Left lung (tissue), 10 donors: ENCODE measurements around the gene SUMO3. TPM values are rescaled to one million over a fixed set of nuclear protein-coding genes. Genes with fewer than 3 reads are reported as not detected.
A peak's percentile ranks its signal among the peaks of the same experiment; 100 is the strongest.

ENCODE experiments used
- ATAC-seq: fragments of 200-7000 bp; cut with Tn5 transposase; one replicate; pipeline ENCODE4 v1.9.1; 2020; ENCODE audit warnings: moderate library complexity
- DNase-seq, 4 donors: peaks; one replicate each; pipeline ENCODE4 v3.0.0-alpha.2; 2013 to 2020
- H3K27ac ChIP-seq, 2 donors: fragments of 200-600 bp; sonication (generic) in 1 of 2; one replicate each; pipeline versions ENCODE4 v1.5.0 to v1.8.0; 2020 to 2021
- H3K27me3 ChIP-seq, 2 donors: fragments of 200-600 bp; sonication (generic) in 1 of 2; one replicate each; pipeline versions ENCODE4 v1.5.0 to v1.8.0; 2020 to 2021
- H3K36me3 ChIP-seq, 2 donors: fragments of 200-600 bp; sonication (generic) in 1 of 2; one replicate each; pipeline versions ENCODE4 v1.5.0 to v1.8.0; 2020 to 2021
- H3K4me1 ChIP-seq, 2 donors: fragments of 200-600 bp; one replicate each; pipeline ENCODE4 v1.8.0; 2021
- H3K4me3 ChIP-seq, 2 donors: fragments of 200-600 bp; sonication (generic) in 1 of 2; one replicate each; pipeline versions ENCODE4 v1.5.0 to v1.8.0; 2020 to 2021; ENCODE audit warnings: mild to moderate bottlenecking in 1 of 2
- H3K9me3 ChIP-seq, 2 donors: fragments of 200-600 bp; sonication (generic) in 1 of 2; one replicate each; pipeline versions ENCODE4 v1.5.0 to v1.8.0; 2020 to 2021
- CTCF ChIP-seq, 2 donors: fragments of 200-600 bp; sonication (generic) in 1 of 2; IDR thresholded peaks; one replicate each; pipeline versions ENCODE4 v1.5.0 to v1.8.0; 2021; ENCODE audit warnings: antibody characterized with exemption in 2 of 2
- intact Hi-C, 2 donors: fragments of 100-400 bp; cut with DNase I; formaldehyde crosslinking; loops; one replicate each; pipeline versions ENCODE4 v1.11.2 to v1.14.2; 2022
- polyA plus RNA-seq, 6 donors: library from polyadenylated mRNA; unstranded; fragments of 120-200 nt; gene quantifications; one replicate each; pipeline ENCODE4 v1.2.1, GENCODE V29; 2013; ENCODE audit not compliant: insufficient read length in 6 of 6
- total RNA-seq, 2 donors: library from RNA; stranded (reverse); fragmentation: NEBNext Ultra II Directional; extraction: Animal tissue kit (Norgen Biotek cat#: 25700); gene quantifications; one replicate each; pipeline ENCODE4 v1.2.1, GENCODE V29; 2021
- donor health status: DM: no; HTN: yes; CAD: no.
- donor health status: DM: no; HTN: no; CAD: no.

The SUMO3 gene
- total and polyA plus RNA-seq, 8 donors = 92.4 to 136 (median 118) TPM

DNA sequence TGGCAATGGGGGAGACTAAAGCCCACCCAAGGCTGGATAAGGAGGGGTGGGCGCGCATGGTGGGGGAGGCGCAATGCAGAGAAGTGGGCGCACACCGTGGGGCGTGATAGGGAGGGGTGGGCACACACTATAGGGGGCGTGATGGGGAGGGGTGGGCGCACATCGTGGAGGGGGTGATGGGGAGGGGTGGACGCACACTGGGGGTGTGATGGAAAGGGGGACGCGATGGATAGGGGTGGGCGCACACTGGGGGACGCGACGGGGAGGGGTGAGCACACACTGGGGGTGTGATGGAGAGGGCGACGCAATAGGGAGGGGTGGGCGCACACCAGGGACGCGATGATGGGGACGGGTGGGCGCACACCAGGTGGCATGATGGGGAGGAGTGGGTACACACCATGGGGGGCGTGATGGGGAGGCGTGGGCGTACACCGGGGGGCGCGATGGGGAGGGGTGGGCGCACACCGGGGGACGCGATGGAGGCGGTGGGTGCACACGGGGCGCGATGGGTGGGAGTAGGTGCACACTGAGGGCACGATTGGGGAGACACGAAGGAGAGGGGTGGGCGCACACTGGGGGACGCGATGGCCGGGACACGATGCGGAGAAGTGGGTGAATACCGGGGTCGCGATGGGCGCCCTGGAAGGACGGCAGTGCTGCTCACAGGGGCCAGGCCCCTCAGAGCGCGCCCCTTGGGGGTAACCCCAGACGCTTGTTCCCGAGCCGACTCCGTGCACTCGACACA, 929 bp downstream of the SUMO3 start:
- H3K4me1 ChIP-seq = peaks cover 0 to 35% of the 10 kb centered on the region in 2 donors
- ATAC-seq = no peak
- no peaks in the 10 kb centered on the region for H3K27me3 ChIP-seq
- TF ChIP-seq CTCF (IDR thresholded peaks at IDR 0.05) = no peak
- H3K4me3 ChIP-seq = peak overlapping the region; percentile 52 to 62
- H3K27ac ChIP-seq = peak overlapping the region in 1 of 2 donors; percentile 92
- peaks cover 0 to 12% of the 10 kb centered on the region in 2 donors for H3K9me3 ChIP-seq
- intact Hi-C loops = no loop called here
- no peak for DNase-seq
- peaks cover 0 to 20% of the 10 kb centered on the region in 2 donors for H3K36me3 ChIP-seq

GRCh38 chr21:44815852-44816628, 1.8 kb downstream of the SUMO3 start:
- no peak overlapping the region for H3K27ac ChIP-seq
- H3K4me3 ChIP-seq = no peak overlapping the region
- intact Hi-C loops = no loop called here
- TF ChIP-seq CTCF (IDR thresholded peaks at IDR 0.05) = no peak
- no peaks in the 10 kb centered on the region for H3K27me3 ChIP-seq
- ATAC-seq = no peak
- peaks cover 0 to 4% of the 10 kb centered on the region in 2 donors for H3K9me3 ChIP-seq
- no peak for DNase-seq
- peaks cover 0 to 24% of the 10 kb centered on the region in 2 donors for H3K36me3 ChIP-seq
- peaks cover 0 to 42% of the 10 kb centered on the region in 2 donors for H3K4me1 ChIP-seq

DNA sequence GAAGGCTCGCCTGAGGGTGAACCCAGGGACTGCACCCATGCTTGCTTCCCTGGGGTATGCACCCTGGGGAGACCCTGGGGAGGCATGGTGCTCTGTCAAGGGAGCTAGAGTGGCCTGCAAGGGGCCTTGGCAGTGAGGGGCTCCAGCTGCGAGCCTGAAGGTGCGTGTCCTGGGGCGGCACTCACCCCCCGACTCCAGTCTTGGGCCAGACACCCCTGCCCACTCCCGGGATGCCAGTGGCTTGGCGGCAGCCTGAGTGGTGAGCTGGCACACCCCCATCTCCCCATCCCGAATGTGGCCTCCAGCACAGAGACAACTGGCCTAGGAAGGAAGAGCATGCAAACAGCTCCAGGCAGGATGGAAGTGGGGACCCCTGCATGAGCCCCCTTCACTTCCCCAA, 2.6 kb downstream of the SUMO3 start:
- no peaks in the 10 kb centered on the region for H3K27me3 ChIP-seq
- TF ChIP-seq CTCF (IDR thresholded peaks at IDR 0.05) = no peak
- peaks cover 0 to 29% of the 10 kb centered on the region in 2 donors for H3K36me3 ChIP-seq
- DNase-seq = no peak
- intact Hi-C loops = no loop called here
- no peaks in the 10 kb centered on the region for H3K9me3 ChIP-seq
- no peak overlapping the region for H3K27ac ChIP-seq
- no peak overlapping the region for H3K4me3 ChIP-seq
- no peak for ATAC-seq
- peaks cover 0 to 43% of the 10 kb centered on the region in 2 donors for H3K4me1 ChIP-seq

DNA sequence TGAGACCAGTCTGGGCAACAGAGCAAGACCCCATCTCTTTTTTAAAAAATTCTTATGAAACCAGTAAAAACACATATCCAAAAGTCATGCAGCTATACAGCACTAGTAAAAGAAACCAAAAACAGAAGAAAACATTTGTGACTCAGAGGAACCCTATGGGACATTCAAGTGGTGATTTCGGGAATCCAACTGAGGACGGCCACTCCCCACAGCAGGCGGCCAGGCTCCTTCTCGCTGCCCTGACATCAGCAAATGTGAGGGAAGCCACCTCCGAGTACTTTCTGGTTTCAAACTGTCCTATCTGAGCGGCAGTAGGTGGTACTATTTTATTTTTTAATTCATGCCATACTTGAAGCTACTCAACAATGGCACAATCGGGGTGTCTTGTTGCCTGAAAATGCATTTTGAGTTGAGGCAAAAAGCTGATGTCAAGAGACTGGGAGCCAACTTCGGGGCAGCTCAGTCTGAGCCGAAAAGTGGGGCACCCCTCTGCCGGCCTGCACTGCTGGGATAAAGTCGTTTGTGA, 3.3 kb downstream of the SUMO3 start:
- no peak overlapping the region for H3K27ac ChIP-seq
- no peaks in the 10 kb centered on the region for H3K27me3 ChIP-seq
- peaks cover 0 to 43% of the 10 kb centered on the region in 2 donors for H3K4me1 ChIP-seq
- H3K4me3 ChIP-seq = no peak overlapping the region
- DNase-seq (no peak), ATAC-seq (no peak)
- H3K36me3 ChIP-seq = peaks cover 0 to 35% of the 10 kb centered on the region in 2 donors
- TF ChIP-seq CTCF (IDR thresholded peaks at IDR 0.05) = no peak
- intact Hi-C loops = no loop called here
- no peaks in the 10 kb centered on the region for H3K9me3 ChIP-seq

- intact Hi-C loops = no loop called here
- no peaks in the 10 kb centered on the region for H3K27me3 ChIP-seq
- H3K4me1 ChIP-seq = peaks cover 0 to 39% of the 10 kb centered on the region in 2 donors
- no peak for DNase-seq
- no peak for ATAC-seq
- no peaks in the 10 kb centered on the region for H3K9me3 ChIP-seq
- peaks cover 0 to 44% of the 10 kb centered on the region in 2 donors for H3K36me3 ChIP-seq
- H3K4me3 ChIP-seq = no peak overlapping the region
- no peak for TF ChIP-seq CTCF (IDR thresholded peaks at IDR 0.05)
- no peak overlapping the region for H3K27ac ChIP-seq
Observed at GRCh38 chr21:44813727-44814126, 4.1 kb downstream of the SUMO3 start.
